ENCODE results near the gene SFR1.

SFR1 gene

GRCh38 chr10:104121485-104122224, at the start of gene SFR1:
Gene SFR1, plus strand, starts transcription at chr10:104122171. Its CDS starts 13 bp downstream, at chr10:104122184.
- DNase-seq, result peak; percentile 98

GRCh38 chr10:104072786-104073185, 49.2 kb upstream of the SFR1 start:
- DNase-seq, result no peak

- no peak for DNase-seq
These were observed 47.5 kb upstream of the SFR1 start for GRCh38 chr10:104074505-104074904.

- no peak for DNase-seq
These were observed 45.2 kb upstream of the SFR1 start for GRCh38 chr10:104076743-104077160.

- DNase-seq, result no peak
These were observed 44.7 kb upstream of the SFR1 start for GRCh38 chr10:104077247-104077646.

GRCh38 chr10:104077663-104078151, 44.3 kb upstream of the SFR1 start:
- DNase-seq, result no peak

- DNase-seq, result no peak
These were observed 41.2 kb upstream of the SFR1 start for GRCh38 chr10:104080762-104081161.

GRCh38 chr10:104081998-104082397, 40.0 kb upstream of the SFR1 start:
- no peak for DNase-seq

- DNase-seq, result no peak
These were observed 37.4 kb upstream of the SFR1 start for GRCh38 chr10:104084482-104085142.

- no peak for DNase-seq
These were observed 36.1 kb upstream of the SFR1 start, which contains the start of gene COL17A1 for GRCh38 chr10:104085801-104086400. Gene COL17A1, minus strand, starts transcription at chr10:104085880. Its CDS starts 5,207 bp downstream, at chr10:104080673.

GRCh38 chr10:104088239-104088638, 33.7 kb upstream of the SFR1 start:
- no peak for DNase-seq

GRCh38 chr10:104089621-104090020, 32.4 kb upstream of the SFR1 start:
- DNase-seq, result no peak

- no peak for DNase-seq
These were observed 31.4 kb upstream of the SFR1 start for GRCh38 chr10:104090611-104091010.

GRCh38 chr10:104092749-104093148, 29.2 kb upstream of the SFR1 start:
- DNase-seq, result no peak

GRCh38 chr10:104096692-104097091, 25.3 kb upstream of the SFR1 start:
- DNase-seq, result no peak

GRCh38 chr10:104098358-104098925, 23.5 kb upstream of the SFR1 start:
- DNase-seq, result no peak

- DNase-seq, result no peak
These were observed 22.7 kb upstream of the SFR1 start for GRCh38 chr10:104099269-104099668.

- DNase-seq, result no peak
These were observed 22.0 kb upstream of the SFR1 start for GRCh38 chr10:104099941-104100340.

- no peak for DNase-seq
These were observed 21.2 kb upstream of the SFR1 start for GRCh38 chr10:104100795-104101194.

GRCh38 chr10:104101902-104102301, 20.1 kb upstream of the SFR1 start:
- DNase-seq, result no peak

GRCh38 chr10:104103956-104104355, 18.0 kb upstream of the SFR1 start:
- DNase-seq, result no peak

GRCh38 chr10:104104418-104104817, 17.6 kb upstream of the SFR1 start:
- DNase-seq, result no peak

- no peak for DNase-seq
These were observed 17.0 kb upstream of the SFR1 start for GRCh38 chr10:104104926-104105325.
